ENCODE data around the gene ASCC1.

ASCC1 gene

GRCh38 chr10:72096115-72097000 is 119.7 kb downstream of the ASCC1 start:
- DNase-seq, result no peak

- no peak for DNase-seq
These were observed 120.9 kb downstream of the ASCC1 start for GRCh38 chr10:72095195-72095594.

GRCh38 chr10:72094574-72094973 is 121.5 kb downstream of the ASCC1 start:
- DNase-seq, result no peak

- no peak for DNase-seq
These were observed 122.6 kb downstream of the ASCC1 start for GRCh38 chr10:72093450-72093849.

GRCh38 chr10:72092987-72093386 is 123.1 kb downstream of the ASCC1 start:
- DNase-seq, result no peak

GRCh38 chr10:72092171-72092924 is 123.7 kb downstream of the ASCC1 start:
- no peak for DNase-seq

- DNase-seq, result no peak
These were observed 125.8 kb downstream of the ASCC1 start for GRCh38 chr10:72090326-72090725.

- DNase-seq, result no peak
These were observed 126.5 kb downstream of the ASCC1 start for GRCh38 chr10:72089618-72090017.

GRCh38 chr10:72088889-72089575 is 127.0 kb downstream of the ASCC1 start:
- peak; percentile 65 for DNase-seq

- DNase-seq, result peak; percentile 86
These were observed 127.8 kb downstream of the ASCC1 start, which contains the start of gene SPOCK2 for GRCh38 chr10:72087969-72088888. TSS of gene SPOCK2 (minus strand) at chr10:72088551. CDS start at chr10:72088328, 223 bp downstream.

GRCh38 chr10:72087392-72087968 is 128.6 kb downstream of the ASCC1 start:
- peak; percentile 46 for DNase-seq

- DNase-seq, result peak; percentile 83
These were observed 129.3 kb downstream of the ASCC1 start for GRCh38 chr10:72086466-72087391.

GRCh38 chr10:72085864-72086465 is 130.1 kb downstream of the ASCC1 start:
- DNase-seq, result no peak

GRCh38 chr10:72085166-72085565 is 130.9 kb downstream of the ASCC1 start:
- DNase-seq, result no peak

- DNase-seq, result peak; percentile 58
These were observed 132.2 kb downstream of the ASCC1 start for GRCh38 chr10:72083790-72084459.

- DNase-seq, result no peak
These were observed 133.0 kb downstream of the ASCC1 start for GRCh38 chr10:72082856-72083789.

GRCh38 chr10:72081772-72082590 is 134.1 kb downstream of the ASCC1 start:
- DNase-seq, result no peak

Data from CD4-positive, alpha-beta T cell treated with Interleukin-15 for 1 hour (primary cell).